Keratinocyte (primary cell): ENCODE results near the gene CASQ1. TPM values are rescaled to one million over a fixed set of nuclear protein-coding genes. Genes with fewer than 3 reads are reported as not detected.

Experiments
- DNase-seq: peaks from one replicate; pipeline ENCODE4 v3.0.0-alpha.2; 2011; ENCODE audit warnings: low read depth, missing footprints, low spot score
- FAIRE-seq: peaks from 2 replicates; lab custom pipeline; 2011; peaks lifted over from hg19 to GRCh38; lab: Jason Lieb, UNC
- H2AFZ ChIP-seq: 2 replicates; pipeline ENCODE4 v1.6.0; 2012; ENCODE audit warnings: low read length, control low read depth, inconsistent platforms; ENCODE audit not compliant: control insufficient read depth
- H3K27ac ChIP-seq: 2 replicates; pipeline ENCODE4 v1.5.1; 2011; ENCODE audit warnings: low read length; ENCODE audit not compliant: control insufficient read depth, insufficient read depth
- H3K27me3 ChIP-seq: 3 replicates; pipeline ENCODE4 v1.6.0; 2011; ENCODE audit warnings: low read length; ENCODE audit not compliant: control insufficient read depth, insufficient read depth; ENCODE audit errors: extremely low read depth
- H3K36me3 ChIP-seq, 2 experiments: 2 replicates in 1 of 2; 3 replicates in 1 of 2; pipeline ENCODE4 v1.5.1; 2011; ENCODE audit warnings: low read length in 2 of 2, mild to moderate bottlenecking in 1 of 2; ENCODE audit not compliant: control insufficient read depth in 2 of 2, insufficient read depth in 2 of 2; ENCODE audit errors: extremely low read depth in 1 of 2
- H3K4me1 ChIP-seq: 3 replicates; pipeline ENCODE4 v1.5.1; 2011; ENCODE audit warnings: low read length; ENCODE audit not compliant: control insufficient read depth, insufficient read depth; ENCODE audit errors: extremely low read depth
- H3K4me2 ChIP-seq: 3 replicates; pipeline ENCODE4 v1.6.0; 2011; ENCODE audit warnings: low read depth, low read length; ENCODE audit not compliant: control insufficient read depth, insufficient read depth; ENCODE audit errors: extremely low read depth
- H3K4me3 ChIP-seq, 3 experiments: fragments of 200-600 bp in 1 of 3; sonication (generic) in 1 of 3; 2 replicates in 2 of 3; 3 replicates in 1 of 3; pipeline ENCODE4 v1.5.1; 2011 to 2016; ENCODE audit warnings: low read length in 3 of 3, mild to moderate bottlenecking in 3 of 3, control low read depth in 2 of 3, inconsistent platforms in 1 of 3, low read depth in 1 of 3, mixed read lengths in 1 of 3, mixed run types in 1 of 3, moderate library complexity in 1 of 3; ENCODE audit not compliant: control insufficient read depth in 2 of 3, insufficient read depth in 2 of 3; ENCODE audit errors: extremely low read depth in 1 of 3
- H3K79me2 ChIP-seq: 2 replicates; pipeline ENCODE4 v1.6.0; 2012; ENCODE audit warnings: low read length; ENCODE audit not compliant: control insufficient read depth, insufficient read depth
- H3K9ac ChIP-seq: 3 replicates; pipeline ENCODE4 v1.6.0; 2011; ENCODE audit warnings: low read length; ENCODE audit not compliant: control insufficient read depth, insufficient read depth; ENCODE audit errors: extremely low read depth
- H3K9me1 ChIP-seq: 3 replicates; pipeline ENCODE4 v1.6.0; 2011; ENCODE audit warnings: low read length; ENCODE audit not compliant: control insufficient read depth, insufficient read depth; ENCODE audit errors: extremely low read depth
- H3K9me3 ChIP-seq: 2 replicates; pipeline ENCODE4 v1.5.1; 2012; ENCODE audit warnings: low read depth, low read length; ENCODE audit not compliant: control insufficient read depth
- H4K20me1 ChIP-seq: 3 replicates; pipeline ENCODE4 v1.6.0; 2011; ENCODE audit warnings: low read length; ENCODE audit not compliant: control insufficient read depth, insufficient read depth; ENCODE audit errors: extremely low read depth
- EZH2 ChIP-seq: IDR thresholded peaks from one replicate; pipeline ENCODE4 v1.6.1; 2012; ENCODE audit warnings: inconsistent platforms, mild to moderate bottlenecking, low read length, moderate library complexity
- dilution Hi-C: fragments of 300-500 bp; cut with MboI; formaldehyde crosslinking; loops from one replicate; pipeline ENCODE4 v1.7.0; 2020; ENCODE audit warnings: low sequenced_read_pairs; ENCODE audit not compliant: extremely low pct_ligation_motif_present
- polyA plus RNA-seq, 5 experiments: library from polyadenylated mRNA; depleted of rRNA in 3 of 5; stranded (reverse) in 3 of 5; stranded (forward) in 1 of 5; unstranded in 1 of 5; fragments of >200 nt; gene quantifications; 1 replicate in 1 of 5; 2 replicates in 3 of 5; 3 replicates in 1 of 5; pipeline versions ENCODE4 v1.2.1 to v1.2.3, GENCODE V29; 2011 to 2012; ENCODE audit warnings: missing spikeins in 2 of 5, low read depth in 1 of 5, low replicate concordance in 1 of 5
- TF ChIP-seq, protein P1 (sequence below), 3 experiments: IDR thresholded peaks in 1 of 3; conservative IDR thresholded peaks in 1 of 3; optimal IDR thresholded peaks in 1 of 3; 2 replicates in 2 of 3; 3 replicates in 1 of 3; pipeline versions ENCODE3 to v1.5.1; 2011; ENCODE audit warnings: low read length in 3 of 3, mild to moderate bottlenecking in 3 of 3, moderate library complexity in 2 of 3, control low read depth in 1 of 3, inconsistent platforms in 1 of 3; ENCODE audit not compliant: insufficient read depth in 2 of 3; ENCODE audit errors: extremely low read depth in 1 of 3

Gene CASQ1
- polyA plus RNA-seq, 1 donor (not counting 4 experiments of a cell fraction or from before 2014, with no cell fraction given), result not detected

DNA sequence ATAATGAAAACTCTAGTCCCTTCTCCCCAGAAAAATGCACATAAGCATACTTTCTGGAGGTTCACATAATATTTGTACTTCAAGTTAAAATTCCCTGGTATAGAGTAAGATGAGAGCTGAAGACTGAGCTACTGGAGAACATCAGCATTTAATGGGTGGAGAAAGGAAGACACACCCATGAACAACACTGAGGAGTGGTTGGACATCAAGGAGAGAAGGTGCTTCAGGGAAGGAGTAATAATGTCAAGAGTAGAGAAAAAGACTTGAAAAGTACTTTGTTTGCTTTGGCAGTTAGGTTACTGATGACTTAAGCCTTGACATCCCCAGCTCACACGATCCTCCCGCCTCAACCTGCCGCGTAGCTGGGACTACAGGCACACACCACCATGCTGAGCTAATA, 36.7 kb downstream of the CASQ1 start:
- Histone ChIP-seq H3K36me3 (peaks cover 22 to 32% of the 10 kb centered on the region in 2 experiments), H4K20me1 (no peaks in the 10 kb centered on the region), H3K27me3 (no peaks in the 10 kb centered on the region), H3K9me1 (no peaks in the 10 kb centered on the region), H3K79me2 (no peaks in the 10 kb centered on the region), H3K27ac (no peak overlapping the region), H2AFZ (no peak overlapping the region), H3K4me3 (no peak overlapping the region), H3K4me2 (no peak overlapping the region), H3K9ac (no peak overlapping the region), H3K9me3 (no peaks in the 10 kb centered on the region), H3K4me1 (peaks cover 14% of the 10 kb centered on the region)
- dilution Hi-C loops, result no loop called here
- DNase-seq, result no peak
- TF ChIP-seq EZH2, result no peak
- TF ChIP-seq, protein P1, sequence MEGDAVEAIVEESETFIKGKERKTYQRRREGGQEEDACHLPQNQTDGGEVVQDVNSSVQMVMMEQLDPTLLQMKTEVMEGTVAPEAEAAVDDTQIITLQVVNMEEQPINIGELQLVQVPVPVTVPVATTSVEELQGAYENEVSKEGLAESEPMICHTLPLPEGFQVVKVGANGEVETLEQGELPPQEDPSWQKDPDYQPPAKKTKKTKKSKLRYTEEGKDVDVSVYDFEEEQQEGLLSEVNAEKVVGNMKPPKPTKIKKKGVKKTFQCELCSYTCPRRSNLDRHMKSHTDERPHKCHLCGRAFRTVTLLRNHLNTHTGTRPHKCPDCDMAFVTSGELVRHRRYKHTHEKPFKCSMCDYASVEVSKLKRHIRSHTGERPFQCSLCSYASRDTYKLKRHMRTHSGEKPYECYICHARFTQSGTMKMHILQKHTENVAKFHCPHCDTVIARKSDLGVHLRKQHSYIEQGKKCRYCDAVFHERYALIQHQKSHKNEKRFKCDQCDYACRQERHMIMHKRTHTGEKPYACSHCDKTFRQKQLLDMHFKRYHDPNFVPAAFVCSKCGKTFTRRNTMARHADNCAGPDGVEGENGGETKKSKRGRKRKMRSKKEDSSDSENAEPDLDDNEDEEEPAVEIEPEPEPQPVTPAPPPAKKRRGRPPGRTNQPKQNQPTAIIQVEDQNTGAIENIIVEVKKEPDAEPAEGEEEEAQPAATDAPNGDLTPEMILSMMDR (optimal IDR thresholded peaks at IDR 0.05 in 1 of 3, IDR thresholded peaks at IDR 0.05 in 1 of 3, conservative IDR thresholded peaks at IDR 0.05 in 1 of 3; ENCODE audit: extremely low read depth in 1 of 3, insufficient read depth in 2 of 3, low read length in 3 of 3), result no peak
- FAIRE-seq, result no peak

DNA sequence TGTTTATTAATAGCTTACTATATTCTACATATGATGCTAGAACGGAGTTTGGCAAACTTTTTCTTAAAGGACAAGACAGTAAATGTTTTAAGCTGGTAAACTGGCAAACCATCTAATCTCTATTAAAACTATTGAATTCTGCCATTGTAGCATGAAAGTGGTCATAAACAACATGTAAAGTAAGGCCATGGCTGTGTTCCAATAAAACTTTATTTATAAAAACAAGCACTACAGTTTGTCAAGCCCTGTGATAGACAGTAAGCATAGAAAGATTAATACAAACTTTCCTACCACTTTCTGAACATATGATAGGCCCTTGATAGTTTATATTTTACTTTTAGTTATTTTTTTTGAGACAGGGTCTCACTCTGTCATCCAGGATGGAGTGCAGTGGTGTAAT, 37.2 kb downstream of the CASQ1 start:
- Histone ChIP-seq H2AFZ (no peak overlapping the region), H3K4me2 (no peak overlapping the region), H3K36me3 (peaks cover 19 to 26% of the 10 kb centered on the region in 2 experiments), H4K20me1 (no peaks in the 10 kb centered on the region), H3K9me1 (no peaks in the 10 kb centered on the region), H3K79me2 (no peaks in the 10 kb centered on the region), H3K4me1 (peaks cover 14% of the 10 kb centered on the region), H3K9ac (no peak overlapping the region), H3K4me3 (no peak overlapping the region), H3K9me3 (no peaks in the 10 kb centered on the region), H3K27me3 (no peaks in the 10 kb centered on the region), H3K27ac (no peak overlapping the region)
- TF ChIP-seq, protein P1 (optimal IDR thresholded peaks at IDR 0.05 in 1 of 3, IDR thresholded peaks at IDR 0.05 in 1 of 3, conservative IDR thresholded peaks at IDR 0.05 in 1 of 3; ENCODE audit: extremely low read depth in 1 of 3, insufficient read depth in 2 of 3, low read length in 3 of 3), result no peak
- TF ChIP-seq EZH2, result no peak
- DNase-seq (no peak), FAIRE-seq (no peak)
- dilution Hi-C loops, result no loop called here
